ENCODE measurements around the gene DAPK2. TPM values are rescaled to one million over a fixed set of nuclear protein-coding genes. Genes with fewer than 3 reads are reported as not detected.

The DAPK2 gene
- total and polyA plus RNA-seq, 2 of the 13 experiments (the other 11 are each of a cell fraction or from before 2014, with no cell fraction given): 0.33 to 0.63 TPM

DNA sequence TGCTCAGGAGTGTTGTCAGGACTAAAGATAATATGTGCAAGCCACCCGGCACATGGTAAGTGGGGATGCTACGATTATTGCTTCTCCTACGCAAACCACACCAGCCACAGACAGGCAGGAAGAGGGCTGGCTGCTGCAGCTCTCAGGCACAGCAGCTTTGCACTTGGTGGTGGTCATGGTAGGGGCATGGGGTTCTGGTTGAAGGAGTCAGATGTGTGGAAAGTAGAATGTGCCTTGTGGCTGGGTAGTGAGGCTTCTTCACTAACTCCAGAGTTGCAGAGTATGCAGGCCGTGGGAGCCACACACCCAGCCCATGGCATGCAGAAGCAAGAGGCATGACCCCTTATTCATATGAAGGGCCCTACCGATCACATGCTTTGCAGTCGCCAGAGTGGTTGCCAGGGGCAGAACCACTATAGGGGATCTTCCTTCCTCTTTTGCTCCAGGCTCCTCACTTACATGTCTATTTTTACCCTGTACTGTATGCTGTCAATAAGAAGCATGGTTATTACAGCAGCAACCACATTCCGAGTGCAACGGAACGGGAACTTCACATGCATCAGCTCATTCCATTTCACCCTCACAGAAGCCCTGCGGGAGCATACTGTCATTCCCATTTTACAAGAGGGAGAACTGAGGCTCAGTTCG lies 153.4 kb downstream of the DAPK2 start:
- H4K20me1 ChIP-seq (ENCODE audit: insufficient read depth, low read length): no peaks in the 10 kb centered on the region
- H3K79me2 ChIP-seq (ENCODE audit: insufficient read depth, low read length): no peaks in the 10 kb centered on the region
- in situ Hi-C loops (cut with HindIII; ENCODE audit: extremely low pct_ligation_motif_present, low pct_unique_long_range_greater_than_20kb): loop anchor here (5.0 kb wide), 2 partner anchors 141 to 281 kb away; no protein-coding TSS in a partner anchor
- H3K27me3 ChIP-seq (ENCODE audit: control insufficient read depth in 1 of 2, insufficient read depth in 2 of 2, low read length in 2 of 2): peaks cover 0 to 2% of the 10 kb centered on the region in 2 experiments; a peak in 1 of 5 replicates
- DNase-seq (ENCODE audit: low spot score) (no peak), ATAC-seq (no peak), FAIRE-seq (no peak)
- no peak overlapping the region for H2AFZ ChIP-seq (ENCODE audit: low read length)
- H3K9me3 ChIP-seq (ENCODE audit: low read length): no peaks in the 10 kb centered on the region
- intact Hi-C loops (cut with micrococcal nuclease; ENCODE audit: unreplicated experiment): no loop called here
- ChIA-PET POLR2A (no interaction called here), CTCF (ENCODE audit: low intra/inter-chr PET ratio, low total read pairs) (no interaction called here)
- no peak overlapping the region for H3K4me2 ChIP-seq (ENCODE audit: low read depth, low read length)
- H3K4me1 ChIP-seq (ENCODE audit: insufficient read depth, low read length): peaks cover 22% of the 10 kb centered on the region
- WGBS (ENCODE audit: low lambda C conversion rate): 49% methylated on average over 9 of the region's 11 CpGs
- TF ChIP-seq ZNF12 (CRISPR knock-in tag; IDR thresholded peaks at IDR 0.05): peak; percentile 88
- no peak for TF ChIP-seq ZNF83 (CRISPR knock-in tag; IDR thresholded peaks at IDR 0.05; ENCODE audit: borderline replicate concordance)
- TF ChIP-seq PRDM4 (CRISPR knock-in tag; IDR thresholded peaks at IDR 0.05; ENCODE audit: borderline replicate concordance): no peak
- H3K9ac ChIP-seq (ENCODE audit: insufficient read depth, low read depth, low read length): no peak overlapping the region
- H3K36me3 ChIP-seq (replicated peaks in 1 of 2; ENCODE audit: control insufficient read depth in 1 of 2, insufficient read depth in 2 of 2, low read length in 2 of 2): no peaks in the 10 kb centered on the region
- no peak overlapping the region for H3K27ac ChIP-seq (ENCODE audit: extremely low read length, insufficient read depth, low read length)
- H3K4me3 ChIP-seq (replicated peaks in 1 of 3; ENCODE audit: insufficient read depth in 1 of 3, low read depth in 2 of 3, low read length in 3 of 3): no peak overlapping the region
- BruUV-seq (replicated peaks): no TSS peak

DNA sequence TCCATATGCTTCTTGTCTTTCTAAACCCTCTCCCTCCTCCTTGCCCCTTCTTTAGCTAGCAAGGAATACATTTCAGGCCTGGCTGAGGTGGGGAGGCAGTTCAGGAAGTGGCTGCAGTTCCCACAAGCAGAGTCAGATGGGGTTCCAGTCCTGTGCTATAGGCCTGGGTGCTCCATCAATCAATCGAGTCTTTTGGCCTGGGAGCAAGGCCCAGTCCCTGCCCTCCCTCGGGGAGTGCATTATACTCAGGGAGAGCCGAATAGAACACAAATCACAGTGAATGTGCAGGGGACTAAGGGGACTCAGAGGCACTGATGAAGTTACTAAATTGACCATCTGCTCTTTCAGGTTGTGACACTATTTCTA lies 154.5 kb downstream of the DAPK2 start:
- CTCF ChIA-PET (ENCODE audit: low intra/inter-chr PET ratio, low total read pairs): interaction anchor here (1.5 to 2.3 kb wide), 2 partner anchors 140 to 282 kb away, joined by 5 to 32 read pairs; no protein-coding TSS in a partner anchor
- in situ Hi-C loops (cut with HindIII; ENCODE audit: extremely low pct_ligation_motif_present, low pct_unique_long_range_greater_than_20kb): loop anchor here (5.0 kb wide), 2 partner anchors 139 to 279 kb away; no protein-coding TSS in a partner anchor
- no peak overlapping the region for H3K9ac ChIP-seq (ENCODE audit: insufficient read depth, low read depth, low read length)
- no peak overlapping the region for H2AFZ ChIP-seq (ENCODE audit: low read length)
- BruUV-seq (replicated peaks): no TSS peak
- no peaks in the 10 kb centered on the region for H3K36me3 ChIP-seq (replicated peaks in 1 of 2; ENCODE audit: control insufficient read depth in 1 of 2, insufficient read depth in 2 of 2, low read length in 2 of 2)
- WGBS (ENCODE audit: low lambda C conversion rate): 35% methylated on average over 2 of the region's 3 CpGs
- H3K4me2 ChIP-seq (ENCODE audit: low read depth, low read length): no peak overlapping the region
- H3K27me3 ChIP-seq (ENCODE audit: control insufficient read depth in 1 of 2, insufficient read depth in 2 of 2, low read length in 2 of 2): peaks cover 0 to 2% of the 10 kb centered on the region in 2 experiments; a peak in 1 of 5 replicates
- no peak overlapping the region for H3K4me3 ChIP-seq (replicated peaks in 1 of 3; ENCODE audit: insufficient read depth in 1 of 3, low read depth in 2 of 3, low read length in 3 of 3)
- POLR2A ChIA-PET: no interaction called here
- no peaks in the 10 kb centered on the region for H4K20me1 ChIP-seq (ENCODE audit: insufficient read depth, low read length)
- H3K4me1 ChIP-seq (ENCODE audit: insufficient read depth, low read length): peaks cover 12% of the 10 kb centered on the region
- intact Hi-C loops (cut with micrococcal nuclease; ENCODE audit: unreplicated experiment): loop anchor here (1.0 to 2.0 kb wide), 3 partner anchors 139 to 281 kb away; no protein-coding TSS in a partner anchor
- no peak for FAIRE-seq
- no peak for ATAC-seq
- DNase-seq (ENCODE audit: low spot score): no peak
- no peaks in the 10 kb centered on the region for H3K9me3 ChIP-seq (ENCODE audit: low read length)
- H3K27ac ChIP-seq (ENCODE audit: extremely low read length, insufficient read depth, low read length): no peak overlapping the region
- H3K79me2 ChIP-seq (ENCODE audit: insufficient read depth, low read length): no peaks in the 10 kb centered on the region
- TF ChIP-seq KLF11 (CRISPR knock-in tag; IDR thresholded peaks at IDR 0.05) (no peak), PITX1 (CRISPR knock-in tag; IDR thresholded peaks at IDR 0.05) (no peak), ZNF317 (CRISPR knock-in tag; IDR thresholded peaks at IDR 0.05) (no peak), ARNT (IDR thresholded peaks at IDR 0.05) (no peak), ZNF605 (CRISPR knock-in tag; IDR thresholded peaks at IDR 0.05) (no peak), ZBTB8A (CRISPR knock-in tag; IDR thresholded peaks at IDR 0.05; ENCODE audit: borderline replicate concordance, low read depth) (no peak), TBL1XR1 (IDR thresholded peaks at IDR 0.05; ENCODE audit: borderline replicate concordance, low read length, partially characterized antibody) (no peak), GFI1 (CRISPR knock-in tag; IDR thresholded peaks at IDR 0.05; ENCODE audit: borderline replicate concordance) (no peak)
- TF ChIP-seq, protein P1, sequence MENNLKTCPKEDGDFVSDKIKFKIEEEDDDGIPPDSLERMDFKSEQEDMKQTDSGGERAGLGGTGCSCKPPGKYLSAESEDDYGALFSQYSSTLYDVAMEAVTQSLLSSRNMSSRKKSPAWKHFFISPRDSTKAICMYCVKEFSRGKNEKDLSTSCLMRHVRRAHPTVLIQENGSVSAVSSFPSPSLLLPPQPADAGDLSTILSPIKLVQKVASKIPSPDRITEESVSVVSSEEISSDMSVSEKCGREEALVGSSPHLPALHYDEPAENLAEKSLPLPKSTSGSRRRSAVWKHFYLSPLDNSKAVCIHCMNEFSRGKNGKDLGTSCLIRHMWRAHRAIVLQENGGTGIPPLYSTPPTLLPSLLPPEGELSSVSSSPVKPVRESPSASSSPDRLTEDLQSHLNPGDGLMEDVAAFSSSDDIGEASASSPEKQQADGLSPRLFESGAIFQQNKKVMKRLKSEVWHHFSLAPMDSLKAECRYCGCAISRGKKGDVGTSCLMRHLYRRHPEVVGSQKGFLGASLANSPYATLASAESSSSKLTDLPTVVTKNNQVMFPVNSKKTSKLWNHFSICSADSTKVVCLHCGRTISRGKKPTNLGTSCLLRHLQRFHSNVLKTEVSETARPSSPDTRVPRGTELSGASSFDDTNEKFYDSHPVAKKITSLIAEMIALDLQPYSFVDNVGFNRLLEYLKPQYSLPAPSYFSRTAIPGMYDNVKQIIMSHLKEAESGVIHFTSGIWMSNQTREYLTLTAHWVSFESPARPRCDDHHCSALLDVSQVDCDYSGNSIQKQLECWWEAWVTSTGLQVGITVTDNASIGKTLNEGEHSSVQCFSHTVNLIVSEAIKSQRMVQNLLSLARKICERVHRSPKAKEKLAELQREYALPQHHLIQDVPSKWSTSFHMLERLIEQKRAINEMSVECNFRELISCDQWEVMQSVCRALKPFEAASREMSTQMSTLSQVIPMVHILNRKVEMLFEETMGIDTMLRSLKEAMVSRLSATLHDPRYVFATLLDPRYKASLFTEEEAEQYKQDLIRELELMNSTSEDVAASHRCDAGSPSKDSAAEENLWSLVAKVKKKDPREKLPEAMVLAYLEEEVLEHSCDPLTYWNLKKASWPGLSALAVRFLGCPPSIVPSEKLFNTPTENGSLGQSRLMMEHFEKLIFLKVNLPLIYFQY (CRISPR knock-in tag; IDR thresholded peaks at IDR 0.05; ENCODE audit: borderline replicate concordance): no peak

Data from HepG2 (cell line).